SU-DHL-6 (cell line): Measurements from ENCODE around the gene SHROOM1.

Experiments used
- CTCF ChIP-seq: fragments of 200-600 bp; sonication (generic); IDR thresholded peaks from one replicate; pipeline ENCODE4 v1.5.1; 2017; ENCODE audit warnings: antibody characterized with exemption, mild to moderate bottlenecking, low read length, moderate library complexity; ENCODE audit not compliant: insufficient read depth, poor library complexity, severe bottlenecking
- EZH2phosphoT487 ChIP-seq: fragments of 200-600 bp; sonication (generic), shearing (Covaris generic); conservative IDR thresholded peaks from 2 replicates; pipeline ENCODE4 v1.6.1; 2018; ENCODE audit warnings: mild to moderate bottlenecking, antibody characterized with exemption, low read length, moderate library complexity, mixed read lengths

DNA sequence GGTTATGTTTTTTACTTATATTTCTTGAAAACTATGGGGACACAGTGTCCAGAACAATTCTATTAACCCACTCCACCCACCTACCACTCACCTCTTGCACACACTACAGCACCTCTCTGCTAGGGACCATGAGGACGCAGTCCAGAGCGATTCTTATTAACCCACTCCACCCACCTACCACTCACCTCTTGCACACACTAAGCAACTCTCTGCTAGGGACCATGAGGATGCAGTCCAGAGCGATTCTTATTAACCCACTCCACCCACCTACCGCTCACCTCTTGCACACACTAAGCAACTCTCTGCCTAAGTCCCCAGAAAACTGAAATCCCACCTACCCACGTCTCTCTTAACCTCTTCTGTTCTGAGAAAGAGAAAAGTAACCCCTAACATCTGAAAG, 2.2 kb upstream of the SHROOM1 start:
- TF ChIP-seq CTCF (no peak), EZH2phosphoT487 (no peak)
